GM19193 (cell line): ENCODE data around the gene METRNL.

ENCODE experiments used
- POLR2A ChIP-seq: IDR thresholded peaks from 4 replicates; pipeline ENCODE4 v1.6.1; 2011; ENCODE audit not compliant: insufficient read depth, insufficient read length; ENCODE audit errors: extremely low read depth

METRNL gene

GRCh38 chr17:83064732-83065659 lies 14.4 kb upstream of the METRNL start:
- no peak for TF ChIP-seq POLR2A

DNA sequence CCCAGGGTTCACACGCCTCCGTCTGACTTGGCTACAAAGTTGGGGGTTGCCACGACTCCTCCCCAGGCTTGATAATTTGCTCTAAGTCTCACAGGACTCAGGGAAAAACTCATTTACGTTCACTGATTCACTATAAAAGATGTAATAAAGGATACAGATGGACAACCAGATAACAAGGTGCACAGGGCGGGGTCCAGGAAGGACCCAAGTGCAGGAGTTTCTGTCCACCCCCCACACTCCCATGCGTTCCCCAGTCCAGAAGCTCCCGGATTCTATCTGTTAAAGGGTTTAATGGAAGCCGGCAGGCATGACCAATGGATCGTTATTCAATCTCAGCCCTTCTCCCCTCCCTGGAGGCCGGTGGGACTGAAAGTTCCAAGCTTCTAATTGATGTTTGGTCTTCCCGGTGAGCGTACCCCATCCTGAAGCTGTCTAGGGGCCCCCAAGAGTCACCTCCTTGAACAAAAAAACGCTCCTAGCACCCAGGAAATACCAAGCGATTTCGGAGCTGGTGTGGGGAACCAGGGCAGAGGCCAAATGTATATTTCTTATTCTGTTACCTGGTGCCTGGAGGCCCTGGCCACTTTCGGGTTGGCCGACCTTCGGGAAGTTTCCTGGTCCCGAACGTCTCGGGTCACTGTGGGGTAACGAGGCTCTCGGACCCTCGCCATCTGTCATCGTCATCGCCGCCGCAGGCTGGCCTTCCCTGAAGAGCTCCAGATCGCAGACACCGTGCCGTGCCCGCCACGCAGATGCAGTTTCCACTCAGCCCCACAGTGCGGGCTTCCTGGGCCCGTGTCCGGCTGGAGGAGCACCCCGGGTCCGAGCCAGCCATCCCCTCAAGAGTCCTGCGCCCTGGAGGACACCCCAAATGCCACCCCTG lies 13.5 kb upstream of the METRNL start:
- no peak for TF ChIP-seq POLR2A

GRCh38 chr17:83067071-83067717 lies 12.2 kb upstream of the METRNL start:
- TF ChIP-seq POLR2A, result no peak

DNA sequence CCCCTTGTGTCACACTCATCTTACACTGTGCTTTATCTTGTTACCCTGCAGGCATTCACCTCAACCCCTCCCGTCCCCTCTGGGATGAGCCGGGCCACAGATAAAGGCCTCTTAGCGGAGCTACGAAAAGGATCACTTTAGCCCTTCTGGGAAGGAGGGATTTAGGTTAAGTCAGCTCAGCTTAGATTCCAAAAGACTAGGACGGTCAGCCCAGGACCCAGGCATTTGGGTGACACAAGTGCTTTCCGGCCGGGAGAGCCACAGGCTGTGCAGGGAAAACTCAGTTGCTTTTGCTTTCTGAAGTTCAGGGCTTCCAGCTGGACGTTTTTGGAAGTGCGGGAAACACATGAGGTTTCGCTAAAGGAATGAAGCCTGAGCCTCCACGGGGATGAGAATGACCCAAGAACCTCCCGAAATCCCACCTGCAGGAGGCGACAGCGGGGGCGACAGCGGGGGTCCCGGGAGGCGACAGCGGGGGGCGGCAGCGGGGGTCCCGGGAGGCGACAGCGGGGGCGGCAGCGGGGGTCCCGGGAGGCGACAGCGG lies 11.6 kb upstream of the METRNL start:
- no peak for TF ChIP-seq POLR2A

GRCh38 chr17:83068641-83069570 lies 10.5 kb upstream of the METRNL start:
- no peak for TF ChIP-seq POLR2A

DNA sequence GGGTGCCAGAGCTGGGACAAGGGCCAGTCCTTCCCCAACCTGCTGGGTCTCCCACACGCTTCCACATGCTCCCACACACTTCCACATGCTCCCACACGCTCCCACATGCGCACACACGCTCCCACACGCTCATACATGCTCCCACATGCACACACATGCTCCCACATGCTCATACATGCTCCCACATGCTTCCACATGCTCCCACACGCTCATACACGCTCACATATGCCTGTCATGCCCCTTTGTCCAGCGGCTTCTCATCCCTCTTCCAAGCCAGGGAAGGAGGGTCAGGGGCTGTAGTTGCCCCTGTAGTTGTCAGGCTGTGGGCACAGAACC lies 9.9 kb upstream of the METRNL start:
- TF ChIP-seq POLR2A, result no peak

DNA sequence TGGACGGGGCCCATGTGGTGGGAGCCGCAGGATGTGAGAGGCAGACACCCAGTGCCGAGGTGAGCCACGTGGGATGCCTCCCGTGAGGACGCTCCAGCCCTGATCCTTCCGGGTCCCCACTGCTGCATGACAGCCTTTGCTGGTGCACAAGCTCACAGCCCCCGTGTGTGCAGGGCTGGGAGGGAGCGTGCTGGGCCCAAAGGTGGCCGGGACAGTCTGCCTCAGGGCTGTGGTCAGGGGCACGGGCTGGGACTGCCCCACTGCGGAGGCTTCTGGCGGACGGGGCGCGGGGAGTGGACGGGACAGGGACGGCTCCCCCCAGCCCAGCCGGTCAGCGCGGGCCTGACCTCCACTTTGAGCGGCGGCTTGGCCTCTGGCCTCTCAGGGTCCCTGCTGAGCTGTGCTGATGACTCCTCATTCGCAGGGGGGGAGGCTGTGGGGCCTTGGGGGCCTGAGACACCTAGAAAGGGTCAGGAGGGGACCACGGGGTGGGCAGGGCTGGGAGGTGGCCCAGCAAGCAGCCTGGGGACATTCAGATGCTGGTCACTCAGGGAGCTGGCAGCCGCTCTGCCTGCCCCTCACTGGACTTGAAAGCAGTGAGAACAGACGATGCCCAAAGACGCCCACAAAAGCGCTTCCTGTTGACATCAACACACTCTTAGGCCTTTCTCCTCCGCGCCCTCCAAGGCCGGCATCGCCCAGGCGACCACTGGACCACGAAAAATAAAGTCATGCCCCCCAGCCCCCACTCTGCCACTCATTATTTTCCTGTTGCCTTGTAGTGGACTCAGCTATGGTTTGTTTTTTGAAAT lies 9.3 kb upstream of the METRNL start:
- no peak for TF ChIP-seq POLR2A

- TF ChIP-seq POLR2A, result no peak
Observed at GRCh38 chr17:83070800-83071341, 8.5 kb upstream of the METRNL start.

DNA sequence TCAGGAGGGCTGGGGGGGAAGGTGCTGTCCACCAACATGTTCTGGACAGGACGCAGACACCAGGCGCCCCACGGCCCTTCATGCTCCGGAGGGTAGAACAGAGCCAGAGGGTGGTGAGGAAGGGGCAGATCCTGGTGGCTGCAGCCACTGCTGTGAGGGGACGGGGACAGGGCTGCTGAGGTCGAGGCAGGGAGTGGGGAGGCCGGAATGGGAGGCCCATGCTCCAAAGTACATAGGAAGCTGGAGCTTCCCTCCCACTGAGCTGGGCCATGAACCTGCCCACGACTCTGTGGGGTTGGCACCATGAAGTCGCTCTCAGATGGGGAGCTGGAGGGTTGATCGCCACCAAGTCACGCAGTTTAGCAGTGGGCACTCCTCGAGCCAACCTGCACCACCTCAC lies 8.0 kb upstream of the METRNL start:
- TF ChIP-seq POLR2A, result no peak

DNA sequence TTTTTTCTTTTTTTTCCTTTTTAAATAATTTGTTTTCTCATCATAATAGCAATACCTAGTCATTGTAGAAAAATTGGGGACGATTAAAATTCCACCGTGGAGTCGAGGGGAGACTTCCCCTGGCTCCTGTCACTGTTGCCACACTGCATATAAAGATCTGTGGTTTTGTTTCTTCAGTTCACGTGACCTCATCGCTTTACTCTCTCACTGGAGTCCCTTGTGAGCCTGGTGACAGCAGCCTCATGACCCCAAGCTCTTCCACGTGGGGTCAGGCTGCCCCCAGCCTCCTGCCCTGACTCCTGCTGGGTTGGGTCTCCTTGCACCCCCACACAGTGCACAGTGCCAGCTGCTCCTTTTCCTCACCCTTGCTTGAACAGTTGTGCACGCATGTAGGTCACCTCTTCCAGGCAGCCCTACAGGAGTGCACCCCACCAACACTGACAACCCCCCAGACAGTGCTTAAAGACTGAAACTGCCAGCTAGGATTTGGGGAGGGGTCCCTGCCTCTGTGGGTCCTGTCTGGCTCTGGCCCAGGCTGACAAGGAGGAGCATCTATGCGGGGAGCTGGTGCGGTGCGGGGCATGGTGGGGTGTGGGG lies 7.3 kb upstream of the METRNL start:
- no peak for TF ChIP-seq POLR2A

DNA sequence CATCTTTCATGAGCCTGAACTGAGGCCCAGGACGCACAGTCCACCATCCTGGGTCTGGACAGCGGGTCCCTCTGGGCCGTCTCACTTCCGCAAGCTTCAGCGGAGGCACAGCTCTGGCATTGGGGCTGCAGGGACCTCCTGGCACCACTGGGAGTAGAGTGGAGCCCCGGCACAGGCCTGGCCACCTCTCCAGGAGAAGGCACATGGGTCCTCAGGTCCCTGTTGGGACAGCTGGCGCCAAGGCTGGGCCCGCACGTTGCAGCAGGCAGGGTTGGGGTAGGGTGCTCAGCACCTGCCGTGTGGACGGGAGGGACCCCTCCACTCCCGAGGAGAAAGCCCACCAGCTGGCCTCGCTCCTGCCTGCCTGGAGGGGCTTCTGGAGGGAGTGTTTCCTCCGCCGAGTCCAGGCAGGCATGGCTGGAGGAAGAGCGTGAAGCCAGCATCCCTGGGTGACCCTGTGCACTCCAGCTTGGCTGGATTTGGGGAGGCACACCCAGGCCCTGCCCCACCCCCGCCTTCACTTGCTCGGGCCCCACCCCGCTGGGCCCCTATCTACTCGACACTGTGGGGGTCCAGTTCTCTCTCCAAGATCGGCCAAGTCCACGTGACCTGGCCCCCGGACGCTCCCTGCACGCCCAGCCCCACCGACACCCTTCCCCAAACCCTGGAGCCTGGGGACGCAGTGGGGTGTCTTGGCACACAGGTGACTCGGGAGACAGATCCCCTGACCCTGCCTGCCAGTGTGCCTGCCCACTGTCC lies 6.6 kb upstream of the METRNL start:
- no peak for TF ChIP-seq POLR2A
